Measurements from ENCODE around the gene DENND2A. TPM values are rescaled to one million over a fixed set of nuclear protein-coding genes. Genes with fewer than 3 reads are reported as not detected.
"Not testable (repeated sequence)": the region's sequence is repeated elsewhere in the genome, so short reads cannot be mapped to it uniquely, and the experiment has no call there.

DENND2A gene
- total RNA-seq, 1 donor from 2014 or later: 1.0 TPM

GRCh38 chr7:140672382-140673062, 31.9 kb upstream of the DENND2A start, which contains the start of gene ADCK2:
TSS of gene ADCK2 (plus strand) at chr7:140672945. CDS start at chr7:140673331, 386 bp downstream.
- DNase-seq: peak; percentile 55

DNA sequence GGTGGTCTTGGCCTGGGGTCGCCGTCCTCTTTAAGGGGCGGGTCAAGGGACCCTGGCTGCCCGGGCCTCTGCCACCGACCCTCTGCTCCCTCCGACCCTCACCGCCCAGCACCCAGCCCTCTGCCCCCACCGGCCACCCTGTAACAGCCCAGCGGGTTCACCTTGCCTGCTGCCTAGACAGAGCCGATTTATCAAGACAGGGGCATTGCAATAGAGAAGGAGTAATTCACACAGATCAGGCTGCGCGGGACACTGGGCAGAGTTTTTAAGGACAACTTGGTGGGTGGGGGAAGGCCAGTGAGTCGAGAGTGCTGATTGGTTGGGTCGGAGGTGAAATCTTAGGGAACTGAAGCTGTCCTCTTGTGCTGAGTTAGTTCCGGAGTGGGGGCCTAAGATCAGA, 31.4 kb upstream of the DENND2A start:
- DNase-seq: no peak

- DNase-seq: no peak
These were observed 29.8 kb upstream of the DENND2A start for GRCh38 chr7:140670343-140670935.

DNA sequence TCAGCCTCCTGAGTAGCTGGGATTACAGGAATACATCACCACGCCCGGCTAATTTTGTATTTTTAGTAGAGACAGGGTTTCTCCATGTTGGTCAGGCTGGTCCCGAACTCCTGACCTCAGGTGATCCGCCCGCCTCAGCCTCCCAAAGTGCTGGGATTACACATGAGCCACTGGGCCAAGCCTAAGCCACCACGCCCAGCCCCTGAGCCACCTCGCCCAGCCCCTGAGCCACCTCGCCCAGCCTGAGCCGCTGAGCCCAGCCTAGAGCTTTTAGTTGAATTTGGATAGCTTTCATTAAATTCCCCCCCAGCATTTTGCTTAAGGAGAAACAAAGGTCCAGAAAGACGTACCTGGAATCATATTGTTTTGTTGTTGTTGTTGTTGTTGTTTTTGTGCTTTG, 29.2 kb upstream of the DENND2A start:
- DNase-seq: not testable (repeated sequence)

GRCh38 chr7:140669352-140669751, 28.7 kb upstream of the DENND2A start:
- no peak for DNase-seq

DNA sequence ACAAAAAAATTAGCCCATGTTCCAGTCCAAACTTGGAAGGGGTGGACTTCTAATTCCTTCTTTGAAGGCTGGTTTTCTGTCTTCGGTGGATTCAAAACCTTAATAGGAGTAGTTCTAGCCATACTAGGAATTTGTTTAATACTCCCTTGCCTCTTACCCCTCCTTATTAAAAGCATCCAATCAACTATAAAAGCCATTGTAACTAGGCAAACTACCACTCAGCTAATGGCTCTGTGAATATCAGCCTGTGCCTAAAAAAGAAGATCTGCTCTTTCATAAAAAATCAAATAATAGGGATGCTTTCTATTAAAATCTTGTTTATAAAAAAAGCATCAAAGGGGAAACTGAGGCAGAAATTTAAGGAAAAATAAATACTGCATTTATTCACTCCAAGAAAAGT, 28.0 kb upstream of the DENND2A start:
- no peak for DNase-seq

DNA sequence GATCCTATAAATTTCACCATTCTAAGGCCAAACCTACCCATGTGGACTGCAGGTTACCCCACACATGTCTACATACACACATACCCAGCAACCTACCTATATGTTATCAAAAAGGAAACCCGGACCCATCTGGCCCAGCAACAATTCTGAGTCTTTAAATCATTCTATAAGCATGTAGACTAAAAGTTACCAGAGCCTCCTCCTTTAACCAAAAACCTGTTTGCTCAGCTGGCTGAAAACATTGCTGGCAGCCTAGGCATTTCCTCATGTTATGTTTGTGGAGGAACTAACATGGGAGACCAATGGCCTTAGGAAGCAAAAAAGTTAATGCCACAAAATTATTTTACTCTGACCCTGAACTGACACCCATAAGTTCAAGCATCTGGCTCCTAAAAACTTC, 26.9 kb upstream of the DENND2A start:
- peak; percentile 15 for DNase-seq

DNA sequence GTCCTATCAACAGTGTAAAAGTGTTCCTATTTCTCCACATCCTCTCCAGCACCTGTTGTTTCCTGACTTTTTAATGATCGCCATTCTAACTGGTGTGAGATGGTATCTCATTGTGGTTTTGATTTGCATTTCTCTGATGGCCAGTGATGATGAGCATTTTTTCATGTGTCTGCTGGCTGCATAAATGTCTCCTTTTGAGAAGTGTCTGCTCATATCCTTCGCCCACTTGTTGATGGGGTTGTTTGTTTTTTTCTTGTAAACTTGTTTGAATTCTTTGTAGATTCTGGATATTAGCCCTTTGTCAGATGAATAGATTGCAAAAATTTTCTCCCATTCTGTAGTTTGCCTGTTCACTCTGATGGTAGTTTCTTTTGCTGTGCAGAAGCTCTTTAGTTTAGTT, 22.3 kb upstream of the DENND2A start:
- DNase-seq: not testable (repeated sequence)

DNA sequence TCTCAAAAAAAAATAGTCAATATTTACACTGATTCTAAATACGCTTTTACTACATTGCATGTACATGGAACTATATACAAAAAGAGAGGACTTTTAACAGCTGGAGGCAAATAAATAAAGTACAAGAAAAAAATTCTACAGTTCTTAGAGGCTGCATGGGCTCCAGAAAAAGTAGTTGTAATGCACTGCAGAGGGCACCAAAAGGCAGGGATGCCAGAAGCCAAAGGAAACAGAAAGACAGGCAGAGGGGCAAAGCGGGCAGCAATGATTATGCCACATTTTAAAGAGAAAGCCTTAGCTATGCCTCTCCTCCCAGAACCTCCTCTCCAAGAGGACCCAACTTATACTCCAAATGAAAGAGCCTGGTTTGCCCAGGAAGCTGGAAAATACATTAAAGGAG, 20.5 kb upstream of the DENND2A start:
- DNase-seq: peak; percentile 27

DNA sequence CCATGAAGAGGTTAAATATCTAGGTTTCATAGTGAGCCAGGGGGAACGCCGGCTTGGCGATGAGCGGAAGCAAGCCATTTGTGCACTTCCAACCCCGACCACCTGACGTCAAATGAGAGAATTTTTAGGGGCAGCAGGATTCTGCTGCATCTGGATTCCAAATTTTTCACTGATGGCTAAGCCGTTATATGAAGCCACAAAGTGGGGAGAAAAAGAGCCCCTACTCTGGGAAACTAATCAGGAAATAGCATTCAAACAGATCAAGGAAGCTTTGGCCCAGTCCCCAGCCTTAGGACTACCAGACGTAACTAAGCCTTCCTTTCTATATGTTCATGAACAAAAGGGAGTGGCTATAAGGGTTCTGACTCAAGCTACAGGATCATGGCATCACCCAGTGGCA, 19.2 kb upstream of the DENND2A start:
- DNase-seq: no peak

- no peak for DNase-seq
These were observed 17.3 kb upstream of the DENND2A start for GRCh38 chr7:140657891-140658290.

- DNase-seq: peak; percentile 68
These were observed 16.2 kb upstream of the DENND2A start for GRCh38 chr7:140656548-140657515.

GRCh38 chr7:140655511-140656408, 15.1 kb upstream of the DENND2A start:
- DNase-seq: peak; percentile 48

- no peak for DNase-seq
These were observed 14.0 kb upstream of the DENND2A start for GRCh38 chr7:140654661-140655060.

DNA sequence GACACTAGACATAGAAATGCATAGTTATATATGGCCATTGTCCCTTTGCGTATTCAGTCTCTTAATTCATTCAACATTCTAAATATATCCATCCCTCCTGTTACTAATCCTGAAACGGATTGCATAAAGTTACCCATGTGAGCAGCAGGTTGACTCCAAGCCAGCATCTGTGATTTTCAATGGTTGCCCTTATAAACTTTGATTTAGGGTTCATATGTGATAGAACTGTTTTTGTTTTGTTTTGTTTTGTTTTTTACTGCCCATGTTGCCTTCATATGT, 13.4 kb upstream of the DENND2A start:
- DNase-seq: no peak

DNA sequence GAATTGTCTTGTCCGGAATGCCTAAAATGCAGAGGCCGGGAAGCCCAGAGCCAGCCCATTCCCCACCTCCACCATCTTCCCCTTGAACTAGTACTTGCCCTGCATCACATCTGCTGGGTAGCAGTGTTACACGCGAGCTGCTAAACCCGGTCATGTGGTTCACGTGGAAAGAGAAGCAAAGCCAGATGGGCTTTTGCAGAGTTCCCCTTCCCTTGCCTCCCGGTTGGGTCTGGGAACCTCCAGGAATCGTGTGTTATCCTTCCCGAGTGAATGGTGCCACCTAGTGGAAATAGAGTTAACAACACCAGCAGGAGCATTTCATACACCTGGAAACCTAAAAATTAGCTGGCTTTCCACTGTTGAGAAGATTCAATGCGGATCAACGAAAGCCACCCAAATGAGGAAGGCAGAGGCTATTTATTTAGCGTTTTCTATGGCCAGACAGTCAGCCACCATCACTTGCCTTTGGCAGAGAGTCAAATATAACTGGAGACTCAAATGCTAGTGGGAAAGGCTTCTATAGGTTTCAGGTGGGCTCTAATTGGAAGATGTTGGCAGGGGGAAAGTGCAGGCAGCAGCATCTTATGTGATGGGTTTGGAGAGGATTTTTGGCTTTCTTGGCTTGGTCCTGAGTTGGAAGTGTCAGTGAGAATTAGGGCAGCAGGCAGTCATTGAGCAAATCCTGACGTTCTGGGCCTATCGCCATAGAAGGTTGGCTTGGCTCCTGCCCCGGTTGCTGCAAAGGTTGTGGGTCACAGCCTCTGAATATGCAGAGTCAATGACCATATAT, 12.9 kb upstream of the DENND2A start:
- DNase-seq: peak; percentile 85

- DNase-seq: no peak
These were observed 9.8 kb upstream of the DENND2A start for GRCh38 chr7:140650367-140650766.

GRCh38 chr7:140649556-140650205, 9.1 kb upstream of the DENND2A start:
- DNase-seq: peak; percentile 38

DNA sequence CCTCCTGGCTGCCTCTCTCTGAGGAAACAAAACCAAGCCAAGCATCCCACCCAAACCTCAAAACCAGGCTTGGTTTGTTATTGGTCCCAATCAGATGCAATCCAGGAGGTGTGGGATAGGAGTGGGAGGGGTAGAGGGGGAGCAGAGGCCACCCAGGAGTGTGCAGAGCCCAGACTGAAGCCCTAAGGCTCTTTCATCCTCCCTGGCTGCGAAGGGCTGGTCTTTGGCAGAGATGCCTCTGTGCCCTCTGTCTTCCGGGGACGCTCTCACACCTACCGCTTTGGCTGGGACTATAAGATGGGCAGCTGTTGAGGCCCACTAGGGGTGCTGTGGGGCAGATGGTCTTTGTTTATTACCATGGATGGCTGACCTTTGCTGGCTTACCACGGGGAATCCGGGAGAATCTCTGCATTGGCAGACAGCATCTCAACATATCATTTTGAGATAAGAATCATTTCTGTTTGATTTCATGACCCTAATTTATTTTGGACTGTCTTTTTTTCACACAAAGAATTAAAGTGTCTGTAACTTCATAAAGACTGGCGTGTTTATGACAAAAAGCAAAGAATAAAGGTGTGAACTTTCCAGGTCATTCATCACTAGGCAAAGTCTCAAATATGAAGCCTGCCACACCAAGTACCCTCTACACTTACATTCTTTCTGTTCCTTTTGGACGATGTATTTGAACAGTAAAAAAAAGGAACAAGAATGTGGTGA, 6.5 kb upstream of the DENND2A start:
- DNase-seq: no peak

GRCh38 chr7:140645166-140645900, 4.7 kb upstream of the DENND2A start:
- DNase-seq: no peak
